Thymus (tissue), 11 donors: ENCODE measurements around the gene HS6ST1. TPM values are rescaled to one million over a fixed set of nuclear protein-coding genes. Genes with fewer than 3 reads are reported as not detected.

Experiments used
- DNase-seq, 9 donors: peaks; one replicate each; pipeline ENCODE4 v3.0.0-alpha.2; 2013; ENCODE audit warnings: low spot score in 9 of 9, low read depth in 6 of 9, missing footprints in 1 of 9
- H3K27ac ChIP-seq, 2 donors: one replicate each; pipeline ENCODE4 v1.5.1; 2013; ENCODE audit warnings: control low read depth in 1 of 2, low read depth in 1 of 2, low read length in 1 of 2, mild to moderate bottlenecking in 1 of 2, moderate library complexity in 1 of 2
- H3K27me3 ChIP-seq, 2 donors: one replicate each; pipeline ENCODE4 v1.5.1; 2013; ENCODE audit warnings: low read length in 1 of 2; ENCODE audit not compliant: control insufficient read depth in 2 of 2, insufficient read depth in 1 of 2
- H3K36me3 ChIP-seq, 2 donors: one replicate each; pipeline ENCODE4 v1.5.1; 2013; ENCODE audit warnings: low read length in 1 of 2, mild to moderate bottlenecking in 1 of 2, moderate library complexity in 1 of 2; ENCODE audit not compliant: control insufficient read depth in 2 of 2, insufficient read depth in 2 of 2
- H3K4me1 ChIP-seq, 2 donors: one replicate each; pipeline ENCODE4 v1.5.1; 2013; ENCODE audit warnings: low read length in 2 of 2; ENCODE audit not compliant: control insufficient read depth in 2 of 2, insufficient read depth in 2 of 2
- H3K4me3 ChIP-seq, 2 donors: one replicate each; pipeline ENCODE4 v1.5.1; 2013; ENCODE audit warnings: low read length in 2 of 2, control low read depth in 1 of 2, mild to moderate bottlenecking in 1 of 2
- H3K9me3 ChIP-seq, 2 donors: one replicate each; pipeline ENCODE4 v1.5.1; 2013; ENCODE audit warnings: low read length in 1 of 2, mild to moderate bottlenecking in 1 of 2; ENCODE audit not compliant: control insufficient read depth in 2 of 2, insufficient read depth in 1 of 2
- WGBS: extraction: QIAGEN DNeasy Blood & Tissue Kit; methylation state at CpG from one replicate; pipeline ENCODE4 v1.1.7; 2013; 5-methylcytosine and 5-hydroxymethylcytosine counted together
- polyA plus RNA-seq: library from polyadenylated mRNA; stranded (reverse); fragments of 200-250 nt; gene quantifications from one replicate; pipeline ENCODE4 v1.2.3, GENCODE V29; 2013
- total RNA-seq: library from RNA; stranded (reverse); fragments of 120-200 nt; gene quantifications from one replicate; pipeline ENCODE4 v1.2.4, GENCODE V29; 2013
- donor health status: healthy.

Gene HS6ST1
- total and polyA plus RNA-seq, 2 donors = 20.0 to 35.2 TPM

GRCh38 chr2:128282976-128283810 lies 35.5 kb downstream of the HS6ST1 start:
- no peak overlapping the region for H3K27ac ChIP-seq
- H3K9me3 ChIP-seq = no peaks in the 10 kb centered on the region
- no peak overlapping the region for H3K4me3 ChIP-seq
- H3K27me3 ChIP-seq = no peaks in the 10 kb centered on the region
- H3K4me1 ChIP-seq = peaks cover 6 to 23% of the 10 kb centered on the region in 2 donors
- 95% methylated on average over 8 of the region's 8 CpGs for WGBS
- peaks cover 53 to 59% of the 10 kb centered on the region in 2 donors for H3K36me3 ChIP-seq
- DNase-seq = no peak

DNA sequence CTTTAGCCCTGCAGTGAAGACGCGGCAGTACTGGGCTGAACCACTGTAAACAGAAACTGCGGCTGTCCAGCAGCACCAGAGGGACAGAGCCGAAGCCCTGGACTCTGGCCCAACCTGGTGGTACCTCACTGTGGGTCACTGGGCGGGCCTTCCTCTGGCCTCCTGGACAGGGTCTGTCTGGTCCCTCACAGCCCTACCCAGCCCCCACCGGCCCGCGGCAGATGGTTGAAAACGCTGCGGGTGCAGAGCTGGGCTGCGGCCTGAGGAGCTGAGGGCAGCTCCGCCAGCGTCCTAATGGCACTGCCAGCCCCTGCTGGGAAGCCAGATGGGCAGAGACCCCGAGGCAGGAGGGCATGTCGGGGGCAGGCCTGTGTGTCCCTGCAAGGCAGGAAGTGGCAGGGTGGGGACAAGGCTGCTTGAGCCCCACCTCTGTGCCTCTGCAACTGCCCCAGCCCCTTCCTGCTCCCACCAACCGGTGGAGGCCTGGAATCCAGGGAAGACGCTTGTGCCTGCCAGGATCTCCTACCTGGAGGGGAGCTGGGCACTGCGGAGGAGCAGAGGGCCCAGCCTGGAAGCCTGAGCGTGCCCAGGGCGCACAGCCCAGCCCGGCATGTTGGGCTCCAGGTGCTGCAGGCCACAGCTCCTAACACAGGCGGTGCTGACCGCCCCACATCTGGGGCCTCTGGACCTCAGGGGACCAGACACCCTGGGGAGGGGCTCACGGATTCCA lies 36.3 kb downstream of the HS6ST1 start:
- Histone ChIP-seq H3K36me3 (peaks cover 56 to 58% of the 10 kb centered on the region in 2 donors), H3K4me1 (peaks cover 6 to 23% of the 10 kb centered on the region in 2 donors), H3K9me3 (no peaks in the 10 kb centered on the region), H3K4me3 (no peak overlapping the region), H3K27me3 (no peaks in the 10 kb centered on the region), H3K27ac (no peak overlapping the region)
- no peak for DNase-seq
- WGBS = 89% methylated on average over 24 of the region's 24 CpGs

GRCh38 chr2:128281852-128282245 lies 36.8 kb downstream of the HS6ST1 start:
- WGBS = 99% methylated on average over 2 of the region's 2 CpGs
- Histone ChIP-seq H3K27ac (no peak overlapping the region), H3K4me1 (peaks cover 6 to 23% of the 10 kb centered on the region in 2 donors), H3K27me3 (no peaks in the 10 kb centered on the region), H3K4me3 (no peak overlapping the region), H3K9me3 (no peaks in the 10 kb centered on the region), H3K36me3 (peaks cover 56 to 58% of the 10 kb centered on the region in 2 donors)
- DNase-seq = no peak

GRCh38 chr2:128280901-128281321 lies 37.8 kb downstream of the HS6ST1 start:
- no peak for DNase-seq
- WGBS = 83% methylated on average over 5 of the region's 5 CpGs
- Histone ChIP-seq H3K9me3 (no peaks in the 10 kb centered on the region), H3K36me3 (peaks cover 53 to 63% of the 10 kb centered on the region in 2 donors), H3K4me1 (peaks cover 6 to 23% of the 10 kb centered on the region in 2 donors), H3K27me3 (no peaks in the 10 kb centered on the region), H3K4me3 (no peak overlapping the region), H3K27ac (peak overlapping the region in 1 of 2 donors; percentile 11)

DNA sequence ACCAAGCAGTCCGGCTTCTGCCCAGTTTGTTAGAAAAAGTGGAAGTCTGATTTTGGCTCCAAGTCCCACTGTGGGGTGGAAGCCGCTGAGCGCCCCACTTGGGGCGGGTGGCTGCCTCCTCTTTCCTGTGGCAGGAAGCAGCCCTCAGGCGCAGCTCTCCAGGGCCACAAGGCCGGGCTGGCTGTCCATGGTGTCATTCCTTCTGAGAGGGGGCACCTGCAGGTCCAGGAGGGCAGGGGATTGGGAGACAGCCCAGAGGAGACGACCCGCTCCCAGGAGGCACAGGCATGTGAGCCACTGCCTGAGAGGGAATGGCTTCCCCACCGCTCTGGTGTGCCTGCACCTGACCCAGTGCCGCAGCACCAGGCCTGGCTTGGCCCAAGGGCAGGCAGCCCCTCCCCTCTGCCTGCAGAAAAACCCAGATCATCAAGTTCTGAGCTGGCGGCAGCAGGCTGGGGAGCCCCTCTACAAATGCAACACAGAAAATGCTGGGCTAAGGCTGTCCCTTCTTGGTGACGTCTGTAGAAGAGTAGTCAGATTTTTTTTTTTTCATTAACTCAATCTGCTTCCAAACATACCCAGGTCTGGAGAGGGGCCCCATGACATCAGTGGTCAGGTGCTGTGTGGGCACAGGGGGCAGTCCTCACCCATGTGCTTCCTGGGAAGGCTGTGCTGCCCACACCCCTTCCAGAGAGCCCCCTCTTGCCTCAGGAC lies 38.4 kb downstream of the HS6ST1 start:
- no peaks in the 10 kb centered on the region for H3K27me3 ChIP-seq
- H3K9me3 ChIP-seq = peaks cover 5% of the 10 kb centered on the region in 2 donors
- peaks cover 53 to 64% of the 10 kb centered on the region in 2 donors for H3K36me3 ChIP-seq
- peak overlapping the region in 1 of 2 donors; percentile 11 for H3K27ac ChIP-seq
- H3K4me1 ChIP-seq = peaks cover 6 to 23% of the 10 kb centered on the region in 2 donors
- H3K4me3 ChIP-seq = no peak overlapping the region
- WGBS = 37% methylated on average over 12 of the region's 12 CpGs
- DNase-seq = peak in 1 of 9 donors; percentile 17

- Histone ChIP-seq H3K4me1 (peaks cover 6 to 23% of the 10 kb centered on the region in 2 donors), H3K36me3 (peaks cover 56 to 64% of the 10 kb centered on the region in 2 donors), H3K4me3 (no peak overlapping the region), H3K27ac (no peak overlapping the region), H3K9me3 (peaks cover 5 to 10% of the 10 kb centered on the region in 2 donors), H3K27me3 (no peaks in the 10 kb centered on the region)
- DNase-seq = no peak
- WGBS = 46% methylated on average over 11 of the region's 11 CpGs
These were observed 38.9 kb downstream of the HS6ST1 start for GRCh38 chr2:128279786-128280157.

DNA sequence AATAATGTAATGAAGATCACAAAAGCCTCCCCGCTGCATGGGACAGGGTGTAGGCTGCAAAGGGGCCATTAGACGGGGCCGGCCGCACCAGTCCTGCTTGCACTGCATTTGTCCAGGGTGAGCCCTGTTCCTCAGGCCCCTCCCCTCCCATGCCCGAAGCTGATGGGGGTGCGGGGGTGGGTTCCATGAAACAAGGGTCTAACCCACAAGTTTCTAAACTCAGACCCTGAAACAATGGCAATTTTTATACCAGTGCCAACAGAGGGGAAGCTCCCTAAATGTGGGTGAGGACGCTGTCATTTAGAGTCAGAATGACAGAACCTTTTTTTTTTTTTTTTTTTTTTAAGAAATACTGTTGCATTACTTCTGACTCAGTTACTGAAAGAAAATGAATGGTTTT lies 39.7 kb downstream of the HS6ST1 start:
- Histone ChIP-seq H3K36me3 (peaks cover 63 to 69% of the 10 kb centered on the region in 2 donors), H3K27ac (no peak overlapping the region), H3K4me3 (no peak overlapping the region), H3K9me3 (peaks cover 8 to 17% of the 10 kb centered on the region in 2 donors), H3K4me1 (peaks cover 6 to 23% of the 10 kb centered on the region in 2 donors), H3K27me3 (no peaks in the 10 kb centered on the region)
- 97% methylated on average over 7 of the region's 7 CpGs for WGBS
- no peak for DNase-seq

GRCh38 chr2:128277961-128278681 lies 40.5 kb downstream of the HS6ST1 start:
- 97% methylated on average over 14 of the region's 14 CpGs for WGBS
- peaks cover 67 to 72% of the 10 kb centered on the region in 2 donors for H3K36me3 ChIP-seq
- H3K27ac ChIP-seq = no peak overlapping the region
- no peaks in the 10 kb centered on the region for H3K27me3 ChIP-seq
- no peak for DNase-seq
- H3K4me1 ChIP-seq = peaks cover 6 to 23% of the 10 kb centered on the region in 2 donors
- peaks cover 8 to 19% of the 10 kb centered on the region in 2 donors for H3K9me3 ChIP-seq
- H3K4me3 ChIP-seq = no peak overlapping the region
